NCI-H748 (cell line): ENCODE results near the gene PRMT1.
"Not testable (repeated sequence)": the region's sequence is repeated elsewhere in the genome, so short reads cannot be mapped to it uniquely, and the experiment has no call there.

Source experiments
- DNase-seq: peaks from one replicate; lab custom pipeline; 2025; ENCODE audit not compliant: unreplicated experiment; lab: John Stamatoyannopoulos, UW

The PRMT1 gene

DNA sequence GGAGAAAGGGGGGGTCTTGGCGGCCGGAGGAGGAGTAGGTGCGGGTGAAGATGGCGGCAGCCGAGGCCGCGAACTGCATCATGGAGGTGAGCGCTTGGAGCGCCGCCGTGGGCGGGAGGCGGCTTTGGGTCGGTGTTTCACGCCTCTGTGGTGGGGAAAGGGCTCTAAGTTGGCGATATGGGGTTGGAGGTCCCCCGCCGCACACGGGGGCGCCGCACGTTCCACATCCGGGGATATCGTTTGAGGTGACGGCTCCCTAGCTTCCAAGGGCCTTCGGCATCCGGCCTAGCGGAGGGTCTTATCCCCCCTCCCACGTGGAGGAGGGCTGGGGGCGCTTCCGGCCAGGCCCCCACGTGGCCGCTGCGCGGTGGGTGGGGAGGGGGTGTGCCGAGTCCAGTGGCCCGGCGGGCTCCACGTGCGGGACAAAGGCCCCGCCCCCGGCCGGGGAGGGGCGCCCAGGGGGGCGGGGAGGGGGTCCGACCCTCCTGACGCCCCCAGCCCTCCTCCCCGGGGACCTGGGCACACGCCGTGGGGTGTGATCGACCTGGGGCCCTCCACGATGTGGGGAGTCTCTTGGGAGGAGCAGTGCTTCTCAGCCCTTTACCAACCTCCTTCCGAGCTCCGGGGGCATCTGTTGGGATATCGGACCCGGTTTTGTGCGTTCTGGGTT, at the start of gene PRMT1:
Gene PRMT1, plus strand, starts transcription at position 41 of the 670 bp plus-strand sequence. Its CDS starts 10 bp downstream, at position 51.
- DNase-seq: peak; percentile 81

DNA sequence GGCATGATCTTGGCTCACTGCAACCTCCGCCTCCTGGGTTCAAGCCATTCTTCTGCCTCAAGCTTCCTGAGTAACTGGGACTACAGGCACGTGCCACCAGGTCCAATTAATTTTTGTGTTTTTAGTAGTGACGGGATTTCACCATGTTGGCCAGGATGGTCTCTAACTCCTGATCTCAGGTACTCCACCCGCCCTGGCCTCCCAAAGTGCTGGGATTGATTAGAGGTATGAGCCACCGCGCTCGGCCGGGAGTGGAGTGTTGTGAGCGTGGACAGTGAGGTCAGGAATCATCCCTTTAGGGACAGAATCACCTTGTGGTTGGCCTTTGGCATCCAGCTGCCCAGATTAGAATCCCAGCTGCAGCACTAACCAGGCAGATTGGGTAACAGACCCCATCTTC, 47.4 kb upstream of the PRMT1 start:
- no peak for DNase-seq

DNA sequence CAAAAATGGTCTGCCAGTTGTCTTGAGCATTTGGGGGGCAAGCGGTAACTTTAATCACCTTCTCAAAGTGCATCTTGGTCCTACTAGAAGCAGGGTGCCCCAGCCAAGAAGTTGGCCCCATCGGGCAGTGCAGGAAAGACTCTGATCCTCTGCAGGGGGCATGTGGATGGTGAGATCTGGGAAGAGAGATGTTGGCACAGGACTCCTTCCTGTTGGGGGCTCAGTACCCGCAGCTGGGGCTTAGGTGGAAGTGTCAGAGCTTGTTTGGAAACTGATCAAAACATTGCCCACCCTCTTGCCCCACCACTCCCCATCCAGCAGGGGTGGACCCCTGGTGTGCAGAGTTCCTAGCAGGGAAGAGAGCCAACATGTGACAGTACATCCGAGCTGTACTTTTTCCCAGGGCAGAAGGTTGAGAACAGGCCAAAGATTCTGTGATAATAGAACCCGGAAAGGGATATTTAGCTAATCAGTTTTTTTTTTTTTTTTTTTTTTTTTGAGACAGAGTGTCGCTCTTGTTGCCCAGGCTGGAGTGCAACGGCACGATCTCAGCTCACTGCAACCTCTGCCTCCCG, 46.0 kb upstream of the PRMT1 start:
- DNase-seq: no peak

DNA sequence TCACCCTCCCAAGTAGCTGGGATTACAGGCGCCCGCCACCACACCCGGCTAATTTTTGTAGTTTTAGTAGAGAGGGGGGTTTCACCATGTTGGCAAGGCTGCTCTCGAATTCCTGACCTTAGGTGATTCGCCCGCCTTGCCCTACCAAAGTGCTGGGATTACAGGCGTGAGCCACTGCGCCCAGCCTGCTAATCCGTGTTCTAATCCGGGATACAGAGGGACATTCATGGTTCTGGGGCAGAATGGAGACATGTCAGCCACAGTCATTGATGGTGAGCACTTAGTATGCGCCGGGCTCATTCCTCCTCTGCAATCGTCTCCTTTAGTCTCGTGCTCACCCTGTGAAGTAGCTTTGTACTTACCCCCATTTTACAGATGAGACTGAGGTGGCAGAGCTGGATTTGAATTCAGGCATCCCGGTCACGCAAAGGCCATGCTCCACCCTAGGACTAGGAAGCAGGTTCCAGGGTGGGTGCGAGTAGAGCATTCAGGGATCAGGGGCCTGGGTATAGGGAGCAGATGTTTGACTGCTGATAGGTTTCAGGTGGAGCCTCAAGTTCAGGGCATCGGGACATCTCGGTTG, 45.4 kb upstream of the PRMT1 start:
- DNase-seq: no peak

DNA sequence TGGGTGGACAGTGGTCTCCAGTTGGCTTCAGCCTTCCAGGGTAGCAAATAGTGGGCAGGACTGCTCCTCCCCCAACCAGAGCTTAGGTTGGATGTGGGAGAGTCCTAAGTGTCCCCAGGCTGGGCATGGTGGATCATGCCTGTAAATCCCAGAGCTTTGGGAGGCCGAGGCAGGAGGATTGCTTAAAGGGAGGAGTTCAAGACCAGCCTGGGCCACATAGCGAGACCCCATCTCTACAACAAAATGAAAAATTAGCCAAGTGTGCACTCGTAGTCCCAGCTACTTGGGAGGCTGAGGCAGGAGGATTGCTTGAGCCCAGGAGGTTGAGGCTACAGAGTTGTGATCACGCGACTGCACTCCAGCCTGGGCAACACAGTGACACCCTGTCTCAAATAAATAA, 44.5 kb upstream of the PRMT1 start:
- no peak for DNase-seq

DNA sequence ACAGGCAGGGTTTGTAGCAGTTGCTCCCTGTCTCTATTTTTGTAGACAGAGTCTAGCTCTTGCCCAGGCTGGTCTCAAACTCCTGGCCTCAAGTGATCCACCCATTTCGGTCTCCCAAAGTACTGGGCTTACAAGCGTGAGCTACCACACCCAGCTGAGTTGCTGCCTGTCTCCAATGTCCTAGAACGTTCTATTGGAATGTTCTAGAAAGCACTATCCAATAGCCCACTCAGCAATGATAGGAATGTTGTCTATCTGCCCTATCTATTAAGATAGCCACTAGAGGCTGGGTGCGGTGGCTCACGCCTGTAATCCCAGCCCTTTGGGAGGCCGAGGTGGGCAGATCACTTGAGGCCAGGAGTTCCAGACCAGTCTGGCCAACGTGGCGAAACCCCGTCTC, 43.8 kb upstream of the PRMT1 start:
- not testable (repeated sequence) for DNase-seq

DNA sequence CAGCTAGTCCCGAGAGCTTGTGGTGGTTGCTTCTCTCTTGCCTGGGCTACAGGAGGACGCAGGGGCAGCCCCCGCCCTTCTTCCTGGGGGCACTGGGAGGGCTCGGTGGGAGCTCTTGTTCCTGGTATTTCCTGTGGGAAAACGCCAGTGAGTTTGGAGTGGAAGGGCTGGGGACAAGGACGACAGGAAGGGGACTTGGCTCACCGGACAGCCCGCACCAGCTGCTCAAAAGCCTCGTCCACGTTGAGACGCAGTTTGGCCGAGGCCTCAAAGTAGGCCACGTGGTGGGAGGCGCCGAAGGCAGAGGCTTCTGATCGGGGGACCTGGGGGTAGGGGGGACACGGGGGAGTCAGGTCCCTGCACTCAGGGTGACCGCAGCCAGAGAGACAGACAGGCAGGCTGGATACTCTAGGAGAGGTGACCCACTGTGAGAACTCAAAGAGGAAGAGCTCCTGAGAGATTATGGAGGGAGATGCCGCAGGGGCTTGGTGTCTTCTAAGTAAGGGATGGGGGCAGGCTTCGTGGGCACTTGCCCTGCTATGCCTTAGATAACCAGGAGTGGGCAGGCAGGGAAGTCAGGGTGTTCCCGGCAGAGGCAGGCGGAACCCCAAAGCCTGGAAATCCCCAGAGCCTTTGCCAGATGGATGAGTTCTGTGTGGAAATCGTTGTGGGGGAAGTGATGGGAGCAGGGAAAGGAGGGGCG, 41.4 kb upstream of the PRMT1 start:
- no peak for DNase-seq

DNA sequence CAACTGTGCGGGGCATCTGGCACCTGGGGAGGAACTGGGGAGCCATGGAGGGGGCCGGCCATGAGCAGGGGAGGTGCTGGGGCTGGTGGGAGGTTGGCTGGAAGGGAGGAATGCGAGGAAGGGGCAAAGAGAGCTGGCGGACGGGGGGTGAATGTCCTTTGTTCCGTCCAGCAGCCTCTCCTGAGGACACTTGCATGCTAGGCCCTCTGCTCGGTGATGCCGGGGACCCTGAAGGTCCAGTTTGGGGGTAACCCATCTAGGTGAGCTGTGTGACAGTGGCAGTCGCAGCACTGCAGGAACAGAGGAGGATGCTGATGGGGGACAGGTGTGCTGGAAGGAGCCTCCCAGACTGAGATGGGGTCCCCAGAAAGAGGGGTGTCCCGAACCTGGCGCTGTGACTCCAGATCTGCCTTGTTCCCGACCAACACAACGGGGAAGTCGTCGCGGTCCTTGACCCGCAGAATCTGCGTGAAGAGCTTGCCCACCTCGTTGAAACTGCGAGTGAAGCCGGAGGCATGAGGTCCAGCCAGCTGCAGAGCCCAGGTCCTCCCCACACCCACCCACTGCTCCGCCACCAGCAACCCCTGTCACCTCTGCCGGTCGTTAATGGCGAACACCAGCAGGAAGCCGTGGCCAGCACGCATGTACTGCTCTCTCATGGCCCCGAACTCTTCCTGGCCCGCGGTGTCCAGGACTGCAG, 40.7 kb upstream of the PRMT1 start:
- DNase-seq: no peak

DNA sequence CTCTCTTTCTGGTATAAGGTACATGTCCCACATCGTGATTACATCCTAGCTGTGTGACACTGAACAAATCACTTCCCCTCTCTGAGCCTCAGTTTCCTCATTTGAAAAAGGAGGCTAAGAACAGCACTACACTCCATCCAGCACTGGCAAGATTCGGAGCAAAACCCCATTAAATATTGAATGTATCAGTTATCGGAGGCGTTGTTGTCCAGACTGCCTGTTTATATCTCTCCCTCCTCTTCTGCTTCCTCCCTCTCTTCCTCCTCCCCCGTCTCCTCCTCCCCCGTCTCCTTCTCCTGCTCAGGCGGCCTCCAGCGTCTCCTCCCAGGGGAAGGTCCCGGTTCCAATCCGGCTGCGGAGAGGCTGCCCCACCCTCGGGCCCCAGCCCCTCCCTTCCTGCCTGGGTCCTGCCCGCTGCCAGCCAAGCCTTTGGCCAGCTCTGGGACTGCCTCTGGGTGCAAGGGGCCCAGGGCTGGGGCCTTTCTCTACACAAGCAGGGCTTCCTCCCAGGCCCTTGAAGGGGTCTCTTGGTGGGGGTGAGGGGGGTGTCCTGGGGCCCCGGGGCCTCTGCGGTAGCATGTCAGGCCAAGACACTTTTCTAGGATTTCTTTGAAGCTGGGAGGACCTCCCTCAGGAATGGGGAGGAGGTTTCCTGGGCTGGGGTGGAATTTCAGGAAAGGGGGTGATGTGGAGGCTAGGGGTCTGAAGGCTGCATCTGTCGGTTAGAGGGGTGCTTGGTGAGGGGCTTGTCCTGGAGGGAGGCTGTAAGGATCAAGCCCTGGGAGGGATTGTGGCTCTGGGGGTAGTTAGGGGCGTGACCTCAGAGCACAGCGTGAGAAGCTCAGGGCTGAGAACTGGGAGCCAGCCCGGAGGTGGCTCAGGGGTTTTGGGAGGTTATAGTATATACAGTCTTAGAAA, 39.0 kb upstream of the PRMT1 start:
- peak; percentile 20 for DNase-seq

DNA sequence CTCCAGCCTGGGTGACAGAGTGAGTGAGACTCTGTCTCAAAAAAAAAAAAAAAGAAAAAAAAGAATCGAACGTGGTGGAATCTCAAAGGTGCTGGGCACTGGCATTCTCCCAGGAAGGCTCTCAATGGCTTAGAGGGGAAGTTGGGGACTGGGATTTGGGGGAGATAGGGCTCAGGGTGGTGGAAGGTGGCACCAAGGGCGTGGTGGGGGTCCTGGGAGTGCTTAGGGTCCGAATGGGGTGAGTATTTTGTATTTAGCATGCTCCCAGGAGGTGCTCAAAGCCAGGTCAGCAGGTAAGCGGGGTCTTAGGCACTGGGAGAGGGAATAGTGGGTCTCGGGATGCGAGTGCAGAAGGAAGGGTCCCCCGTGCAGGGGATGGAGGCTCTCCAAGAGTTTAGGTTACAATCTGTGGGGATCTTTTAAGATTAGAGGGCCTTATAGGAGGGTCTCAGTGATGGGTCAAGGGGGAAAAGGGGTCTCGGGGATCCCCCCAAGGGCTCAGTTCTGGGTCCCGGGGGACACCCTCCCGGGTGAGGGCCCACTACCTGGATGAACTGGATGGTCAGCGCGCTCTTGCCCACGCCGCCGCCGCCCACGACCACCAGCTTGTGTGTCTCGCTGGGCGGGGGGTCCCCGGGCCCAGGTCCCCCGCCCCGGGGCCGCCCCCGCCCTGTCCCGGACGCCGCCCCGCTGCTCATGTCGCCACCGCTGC, 37.5 kb upstream of the PRMT1 start:
- DNase-seq: no peak

DNA sequence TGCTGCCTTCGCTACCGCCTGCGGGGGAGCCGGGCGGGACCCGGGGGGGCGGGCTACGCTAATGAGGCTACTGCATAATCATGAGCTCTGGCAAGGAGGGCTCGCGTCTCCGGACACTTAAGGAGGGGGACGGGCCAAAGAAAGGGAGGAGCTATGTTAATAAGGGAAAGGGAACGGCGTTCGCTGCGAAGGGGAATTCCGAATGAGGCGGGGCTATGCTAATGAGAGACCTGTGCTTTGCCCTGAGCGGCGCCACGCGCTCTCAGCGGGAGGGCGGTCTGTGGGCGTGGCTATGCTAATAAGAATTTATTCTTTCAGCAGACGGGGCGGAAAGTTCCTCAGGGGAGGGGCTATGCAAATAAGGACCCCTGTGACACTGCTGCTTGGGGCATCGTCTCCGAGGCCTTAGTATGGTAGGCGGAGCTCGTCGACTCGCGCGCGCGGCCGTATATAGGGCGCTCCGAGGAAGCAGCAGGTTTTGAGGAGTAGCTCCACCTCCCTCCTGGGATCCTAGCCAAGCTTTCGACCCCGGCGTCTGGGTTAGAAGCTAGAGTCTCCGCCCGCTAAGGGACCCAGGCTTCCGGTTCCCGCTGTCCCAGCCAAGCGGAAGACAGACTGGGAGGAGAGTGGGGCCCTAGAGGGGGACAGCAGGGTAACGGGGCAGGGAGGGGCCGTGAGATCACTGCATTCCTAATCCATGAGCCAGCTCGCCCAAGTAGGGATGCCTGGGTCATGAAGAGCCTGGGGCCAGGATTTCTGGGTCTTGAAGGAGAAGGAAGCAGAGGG, 36.8 kb upstream of the PRMT1 start, which contains the start of gene RRAS:
Gene RRAS, minus strand, starts transcription at position 31 of the 786 bp plus-strand sequence. CDS start 45 bp downstream, outside the sequence.
- DNase-seq: peak; percentile 100

DNA sequence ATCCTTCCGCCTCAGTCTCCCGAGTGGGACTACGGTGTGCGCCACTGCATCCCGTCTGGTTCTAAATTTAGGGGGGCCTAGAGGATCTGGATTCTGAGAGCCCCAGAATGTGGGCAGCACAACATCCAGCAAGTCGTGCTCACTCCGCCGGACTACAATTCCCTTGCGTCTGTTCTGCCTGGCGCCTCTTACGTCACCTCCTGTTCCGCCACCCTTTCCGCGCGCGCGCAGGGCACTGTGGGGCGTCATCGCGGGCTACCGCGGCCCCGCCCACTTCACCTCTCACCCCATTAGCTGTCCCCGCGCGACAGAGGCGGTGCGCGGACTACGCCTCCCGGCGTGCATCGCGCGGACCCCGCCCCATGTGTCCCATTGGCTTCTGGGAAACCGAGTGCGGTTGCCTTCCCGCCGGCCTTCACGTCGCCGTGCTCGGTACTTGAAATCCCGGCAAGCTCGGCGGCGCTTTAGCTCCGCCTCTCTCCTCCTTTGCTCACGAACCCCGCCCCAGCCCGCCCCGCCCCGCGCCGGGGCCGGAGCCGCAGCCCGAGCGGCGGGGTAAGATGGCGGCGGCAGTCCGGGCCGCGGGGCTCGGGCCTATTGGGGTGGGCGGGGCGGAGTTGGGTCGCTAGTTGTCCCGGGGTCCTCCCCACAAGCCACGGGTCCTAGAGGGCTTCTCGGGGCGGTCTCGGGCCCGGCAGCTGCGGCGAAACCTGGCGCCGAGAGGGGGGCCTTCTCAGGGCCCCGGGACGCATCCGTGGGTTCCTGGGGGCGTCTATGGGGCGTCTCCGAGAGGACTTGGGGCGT, 35.2 kb upstream of the PRMT1 start, which contains the start of gene SCAF1:
Gene SCAF1, plus strand, starts transcription at position 522 of the 804 bp plus-strand sequence. CDS start 2,818 bp downstream, outside the sequence.
- DNase-seq: peak; percentile 100

DNA sequence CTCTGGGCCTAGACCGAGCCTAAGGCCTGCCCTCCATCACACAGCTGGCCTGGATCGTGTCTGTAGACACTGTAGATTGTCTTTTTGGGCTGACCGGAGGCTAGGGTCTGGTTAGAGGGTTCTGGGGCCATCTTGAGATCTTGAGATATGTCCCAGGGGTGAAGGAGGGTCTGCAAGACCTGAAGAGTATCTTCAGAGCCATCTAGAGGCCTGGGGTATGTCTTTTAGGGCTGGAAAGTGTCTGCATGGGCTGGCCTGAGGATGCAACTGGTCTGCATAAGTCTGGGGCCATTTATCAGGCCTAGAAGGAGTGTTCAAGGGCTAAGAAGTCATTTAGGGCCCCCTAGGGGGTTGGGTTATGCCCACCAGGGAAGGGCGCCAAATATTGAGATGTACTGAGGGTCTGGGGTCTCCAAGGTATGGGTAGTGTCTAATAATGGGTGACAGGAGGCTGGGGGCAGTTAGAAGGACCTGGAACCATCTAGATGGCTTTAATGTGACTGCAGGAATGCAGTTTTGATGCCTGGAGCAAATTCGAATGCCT, 34.5 kb upstream of the PRMT1 start:
- no peak for DNase-seq

DNA sequence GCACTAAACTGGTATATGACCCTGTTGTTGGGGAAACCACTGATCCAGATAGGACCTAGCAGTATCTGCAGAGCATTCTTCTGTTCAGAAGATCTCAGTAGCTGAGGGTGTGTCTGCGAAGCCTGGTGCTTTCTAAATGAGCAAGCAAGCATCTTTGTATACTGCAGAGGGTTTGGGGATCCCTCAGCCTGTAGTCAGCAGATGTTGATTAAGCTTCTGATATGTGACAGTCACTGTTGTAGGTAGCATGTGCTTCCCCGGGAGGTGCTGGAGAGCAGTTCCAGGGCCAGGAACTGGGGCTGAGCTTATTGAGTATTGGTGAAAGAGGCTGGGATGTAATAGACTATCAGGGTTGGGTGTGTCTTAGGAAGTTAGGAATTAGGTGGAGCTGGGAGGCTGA, 33.6 kb upstream of the PRMT1 start:
- DNase-seq: no peak

DNA sequence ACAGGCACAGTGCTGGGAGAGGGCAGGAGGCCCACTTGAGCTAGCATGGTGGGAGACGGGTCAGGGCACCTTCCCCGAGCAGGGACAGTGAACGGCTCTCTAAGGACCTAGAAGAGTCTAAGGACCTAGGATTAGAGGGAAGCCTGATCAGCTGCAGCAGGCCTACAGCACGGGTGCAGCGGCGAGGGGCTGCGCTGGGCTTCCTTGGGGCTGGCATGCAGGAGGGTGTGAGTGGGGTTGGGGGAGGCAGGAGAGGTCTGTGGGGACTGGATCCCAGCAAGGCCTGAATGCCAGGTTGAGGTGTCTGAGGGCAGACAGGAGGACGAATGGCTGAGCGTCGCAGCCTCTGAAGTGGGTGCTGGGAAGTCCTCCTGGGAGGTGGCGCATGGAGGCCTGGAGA, 31.5 kb upstream of the PRMT1 start:
- no peak for DNase-seq

DNA sequence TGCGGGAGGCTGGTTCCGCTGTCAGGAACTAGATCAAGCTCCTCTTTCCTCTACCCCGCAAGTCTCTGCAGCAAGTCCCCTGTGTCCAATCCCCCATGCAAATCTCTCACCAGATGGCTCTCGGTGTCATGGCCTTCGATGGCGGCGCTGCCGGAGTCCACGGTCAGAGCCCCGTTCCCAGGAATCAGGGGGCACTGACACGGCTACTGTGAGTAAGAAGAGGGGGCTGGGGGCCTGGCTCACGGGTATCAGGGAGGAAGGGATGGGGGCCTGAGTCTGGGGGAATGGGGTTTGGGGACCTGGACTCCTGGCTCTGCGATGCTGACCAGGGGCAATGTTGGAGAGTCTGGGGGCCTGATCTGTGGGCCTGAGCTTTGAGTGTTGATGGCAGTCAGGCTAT, 31.1 kb upstream of the PRMT1 start:
- DNase-seq: no peak

DNA sequence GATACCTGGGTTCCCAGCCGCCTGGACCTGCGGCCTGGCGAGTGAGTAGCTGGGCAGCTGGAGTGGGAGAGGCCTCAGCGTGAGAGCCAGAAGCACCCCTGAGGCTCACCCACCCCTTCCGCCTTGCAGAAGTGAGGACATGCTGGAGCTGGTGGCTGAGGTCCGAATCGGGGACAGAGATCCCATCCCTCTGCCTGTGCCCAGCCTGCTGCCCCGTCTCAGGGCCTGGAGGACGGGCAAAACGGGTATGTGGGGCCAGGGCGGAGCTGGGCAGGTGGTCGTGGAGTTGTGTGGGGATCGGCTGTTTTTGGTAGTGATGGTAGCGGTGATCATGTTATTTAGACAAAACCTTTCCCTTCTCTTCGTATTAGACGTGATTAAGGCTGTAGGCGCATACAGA, 30.5 kb upstream of the PRMT1 start:
- no peak for DNase-seq
